Endodermal cell (in vitro differentiated cells): ENCODE data around the gene XAB2. TPM values are rescaled to one million over a fixed set of nuclear protein-coding genes. Genes with fewer than 3 reads are reported as not detected.

Experiments used
- microRNA-seq: library from miRNA; unstranded; fragments of <30 nt; microRNA quantifications from one replicate; pipeline ENCODE4 v1.2.0, GENCODE V29; 2020; ENCODE audit warnings: borderline microRNAs expressed
- total RNA-seq, 2 donors: library from RNA; stranded (reverse); fragmentation: NEBNext Ultra II Directional in 1 of 2; extraction: Animal tissue kit (Norgen Biotek cat#: 25700) in 1 of 2; gene quantifications; 2 replicates in 1 of 2; 3 replicates in 1 of 2; pipeline ENCODE4 v1.2.1, GENCODE V29; 2021

Gene XAB2
- total RNA-seq, 2 donors from 2014 or later: 44.3 to 46.6 TPM

Small RNA genes within 50 kb of the gene (microRNA-seq; reads per million reads assigned to microRNA genes)
- not detected for gene MIR6792

Other genes with a start within 250 kb of the XAB2 start
- 1 to 10 TPM; 2.6 to 3.0 TPM for gene PEX11G, start 140.5 kb downstream of the XAB2 start, total RNA-seq
- 10 to 100 TPM; 45.9 to 53.2 TPM for gene ZNF358, start 113.4 kb downstream of the XAB2 start, total RNA-seq
- 10 to 100 TPM; 18.0 to 21.4 TPM for gene MCOLN1, start 106.9 kb downstream of the XAB2 start, total RNA-seq
- 100 to 1,000 TPM in 1 of 2 donors, 10 to 100 TPM in 1; 86.1 to 124 TPM for gene PNPLA6, start 93.8 kb downstream of the XAB2 start, total RNA-seq
- 10 to 100 TPM; 65.5 to 76.8 TPM for gene CAMSAP3, start 33.7 kb downstream of the XAB2 start, total RNA-seq
- gene PET100, start 248 bp upstream of the XAB2 start, total RNA-seq: 100 to 1,000 TPM; 149 to 182 TPM
- gene PCP2, start 4.2 kb upstream of the XAB2 start, total RNA-seq: under 1 TPM in 1 of 2 donors, not detected in 1; 0.55 TPM
- 100 to 1,000 TPM; 119 to 126 TPM for gene STXBP2, start 7.6 kb upstream of the XAB2 start, total RNA-seq
- not detected for gene RETN, start 39.5 kb upstream of the XAB2 start, total RNA-seq
- not detected for gene MCEMP1, start 47.5 kb upstream of the XAB2 start, total RNA-seq
- 10 to 100 TPM; 64.6 to 93.1 TPM for gene TRAPPC5, start 51.3 kb upstream of the XAB2 start, total RNA-seq
- gene FCER2, start 72.6 kb upstream of the XAB2 start, total RNA-seq: not detected
- not detected for gene CLEC4G, start 102.6 kb upstream of the XAB2 start, total RNA-seq
- gene CD209, start 118.0 kb upstream of the XAB2 start, total RNA-seq: not detected
- gene CLEC4M, start 133.7 kb upstream of the XAB2 start, total RNA-seq: not detected
- 1 to 10 TPM; 6.4 to 9.2 TPM for gene EVI5L, start 200.7 kb upstream of the XAB2 start, total RNA-seq
- 10 to 100 TPM in 1 of 2 donors, 1 to 10 TPM in 1; 9.5 to 20.2 TPM for gene PRR36, start 244.8 kb upstream of the XAB2 start, total RNA-seq